Mesendoderm (in vitro differentiated cells): ENCODE measurements around the gene ANO2.

Experiments
- DNase-seq: peaks from one replicate; pipeline ENCODE4 v3.0.0; 2013
- H2AK5ac ChIP-seq: 2 replicates; pipeline ENCODE4 v1.6.1; 2013; ENCODE audit warnings: low read length, inconsistent platforms
- H2BK120ac ChIP-seq: 2 replicates; pipeline ENCODE4 v1.6.1; 2013; ENCODE audit warnings: low read depth, mild to moderate bottlenecking, low read length, moderate library complexity, mixed read lengths
- H2BK15ac ChIP-seq: replicated peaks from 2 replicates; pipeline ENCODE4 v1.6.1; 2013; ENCODE audit warnings: low read depth, mild to moderate bottlenecking, moderate library complexity
- H2BK5ac ChIP-seq: 2 replicates; pipeline ENCODE4 v1.6.1; 2013; ENCODE audit warnings: low read length, inconsistent platforms
- H3K18ac ChIP-seq: 2 replicates; pipeline ENCODE4 v1.6.1; 2013; ENCODE audit warnings: mild to moderate bottlenecking, low read length, mixed read lengths
- H3K23ac ChIP-seq: one replicate; pipeline ENCODE4 v1.6.1; 2013; ENCODE audit warnings: low read length
- H3K27ac ChIP-seq: 2 replicates; pipeline ENCODE4 v1.5.1; 2013; ENCODE audit warnings: low read depth, mild to moderate bottlenecking, inconsistent platforms, low read length, moderate library complexity
- H3K27me3 ChIP-seq: 2 replicates; pipeline ENCODE4 v1.6.1; 2013; ENCODE audit warnings: low read length, control low read depth, mild to moderate bottlenecking, inconsistent platforms; ENCODE audit not compliant: insufficient read depth, poor library complexity
- H3K36me3 ChIP-seq: 2 replicates; pipeline ENCODE4 v1.6.1; 2013; ENCODE audit warnings: low read length, inconsistent platforms; ENCODE audit not compliant: control insufficient read depth, insufficient read depth
- H3K4ac ChIP-seq: one replicate; pipeline ENCODE4 v1.6.1; 2013; ENCODE audit warnings: low read depth, mild to moderate bottlenecking, low read length, moderate library complexity
- H3K4me1 ChIP-seq: 2 replicates; pipeline ENCODE4 v1.6.1; 2013; ENCODE audit warnings: low read depth, low read length, inconsistent platforms; ENCODE audit not compliant: control insufficient read depth
- H3K4me2 ChIP-seq: 2 replicates; pipeline ENCODE4 v1.6.1; 2013; ENCODE audit warnings: low read length
- H3K4me3 ChIP-seq: 2 replicates; pipeline ENCODE4 v1.5.1; 2013; ENCODE audit warnings: mild to moderate bottlenecking, low read length
- H3K56ac ChIP-seq: one replicate; pipeline ENCODE4 v1.6.1; 2013; ENCODE audit warnings: low read length
- H3K79me1 ChIP-seq: 2 replicates; pipeline ENCODE4 v1.6.1; 2013; ENCODE audit warnings: low read length, inconsistent platforms
- H3K79me2 ChIP-seq: 2 replicates; pipeline ENCODE4 v1.6.1; 2013; ENCODE audit warnings: mild to moderate bottlenecking, low read length; ENCODE audit not compliant: control insufficient read depth, insufficient read depth
- H3K9ac ChIP-seq: 2 replicates; pipeline ENCODE4 v1.6.1; 2013; ENCODE audit warnings: low read length, inconsistent platforms
- H4K5ac ChIP-seq: one replicate; pipeline ENCODE4 v1.6.1; 2013; ENCODE audit warnings: low read length
- H4K8ac ChIP-seq: one replicate; pipeline ENCODE4 v1.6.1; 2013; ENCODE audit warnings: low read depth, mild to moderate bottlenecking, control low read depth, low read length, moderate library complexity
- WGBS: extraction: QIAGEN DNeasy Blood & Tissue Kit; methylation state at CpG from one replicate; pipeline ENCODE4 v1.1.7; 2013; ENCODE audit warnings: low lambda C conversion rate, missing lambda C conversion rate; ENCODE audit not compliant: insufficient coverage; ENCODE audit errors: extremely low coverage; 5-methylcytosine and 5-hydroxymethylcytosine counted together

The ANO2 gene

DNA sequence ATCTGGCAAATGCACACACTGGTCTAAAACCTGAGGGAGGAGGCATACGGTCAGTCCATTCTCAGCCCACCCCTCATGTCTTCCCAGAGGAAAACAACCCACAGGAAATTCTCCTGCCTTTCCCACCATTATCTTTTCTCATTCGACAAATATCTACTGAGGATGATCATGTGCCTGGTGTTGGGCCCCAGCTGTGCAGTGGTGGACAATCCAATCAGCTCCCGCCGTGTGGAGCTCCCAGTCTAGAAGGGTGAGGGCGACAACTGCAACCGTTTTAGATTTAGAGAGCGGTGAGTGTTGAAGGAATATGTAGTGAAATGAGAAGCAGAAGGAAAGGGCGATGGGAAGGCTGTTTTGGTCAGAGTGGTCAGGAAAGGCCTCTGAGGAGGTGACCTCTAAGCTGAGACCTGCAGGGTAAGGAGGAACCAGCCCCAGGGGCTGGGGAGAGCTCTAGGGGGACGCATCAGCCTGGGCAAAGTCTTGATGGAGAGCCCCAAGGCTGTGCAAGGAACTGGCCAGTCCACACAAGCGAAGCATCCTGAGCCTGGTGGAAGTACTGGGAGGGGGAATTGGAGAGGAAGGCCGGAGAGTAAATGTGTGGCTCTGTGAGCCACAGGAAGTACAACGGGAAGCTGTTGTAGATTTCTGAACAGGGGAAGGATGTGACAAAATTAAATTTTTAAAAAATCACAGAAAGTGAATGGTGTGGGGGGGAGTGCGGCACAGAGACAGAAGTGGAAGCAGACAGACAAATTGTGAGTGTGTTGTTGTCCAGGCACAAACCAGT, 320.4 kb downstream of the ANO2 start:
- no peaks in the 10 kb centered on the region for H3K79me2 ChIP-seq
- no peaks in the 10 kb centered on the region for H3K27me3 ChIP-seq
- no peaks in the 10 kb centered on the region for H3K79me1 ChIP-seq
- no peak overlapping the region for H2BK120ac ChIP-seq
- H2BK5ac ChIP-seq, result no peak overlapping the region
- no peak overlapping the region for H3K18ac ChIP-seq
- H2BK15ac ChIP-seq, result no peak overlapping the region
- H3K4me3 ChIP-seq, result no peak overlapping the region
- H2AK5ac ChIP-seq, result no peak overlapping the region
- H4K8ac ChIP-seq, result no peak overlapping the region
- H3K4ac ChIP-seq, result no peak overlapping the region
- H3K27ac ChIP-seq, result no peak overlapping the region
- no CpG with 5 or more reads among the region's 13 CpGs for WGBS
- H3K56ac ChIP-seq, result no peak overlapping the region
- no peak for DNase-seq
- no peaks in the 10 kb centered on the region for H3K4me1 ChIP-seq
- H3K4me2 ChIP-seq, result no peak overlapping the region
- no peak overlapping the region for H3K23ac ChIP-seq
- H3K9ac ChIP-seq, result no peak overlapping the region
- no peak overlapping the region for H4K5ac ChIP-seq
- no peaks in the 10 kb centered on the region for H3K36me3 ChIP-seq

DNA sequence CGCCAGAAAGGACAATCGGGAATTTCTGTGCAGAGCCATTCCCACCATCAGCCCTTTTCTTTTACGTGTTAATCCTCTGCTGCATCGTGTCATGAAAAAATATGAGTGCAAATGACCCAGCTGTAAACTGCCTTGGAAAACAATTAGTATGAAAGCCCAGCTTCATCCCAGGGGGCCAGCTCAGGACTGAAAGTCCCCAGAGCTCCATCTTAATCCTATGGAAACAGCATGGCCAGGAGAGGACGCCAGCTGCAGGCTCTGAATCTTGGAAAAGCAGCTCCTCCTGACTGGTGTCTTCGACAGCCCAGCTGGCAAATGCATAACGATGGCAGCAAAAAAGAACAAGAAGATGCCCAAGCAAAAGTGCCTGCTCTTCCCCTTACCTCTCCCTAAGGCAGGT, 321.6 kb downstream of the ANO2 start:
- no peak overlapping the region for H2BK120ac ChIP-seq
- H3K27me3 ChIP-seq, result no peaks in the 10 kb centered on the region
- H2BK5ac ChIP-seq, result no peak overlapping the region
- H3K56ac ChIP-seq, result no peak overlapping the region
- no peak overlapping the region for H2BK15ac ChIP-seq
- no CpG with 5 or more reads among the region's 7 CpGs for WGBS
- no peak overlapping the region for H3K23ac ChIP-seq
- no peak overlapping the region for H2AK5ac ChIP-seq
- H4K5ac ChIP-seq, result no peak overlapping the region
- no peaks in the 10 kb centered on the region for H3K36me3 ChIP-seq
- H3K4ac ChIP-seq, result no peak overlapping the region
- H3K79me1 ChIP-seq, result no peaks in the 10 kb centered on the region
- no peak for DNase-seq
- H3K79me2 ChIP-seq, result no peaks in the 10 kb centered on the region
- H4K8ac ChIP-seq, result no peak overlapping the region
- H3K27ac ChIP-seq, result no peak overlapping the region
- H3K9ac ChIP-seq, result no peak overlapping the region
- no peak overlapping the region for H3K18ac ChIP-seq
- H3K4me1 ChIP-seq, result no peaks in the 10 kb centered on the region
- H3K4me3 ChIP-seq, result no peak overlapping the region
- H3K4me2 ChIP-seq, result no peak overlapping the region

DNA sequence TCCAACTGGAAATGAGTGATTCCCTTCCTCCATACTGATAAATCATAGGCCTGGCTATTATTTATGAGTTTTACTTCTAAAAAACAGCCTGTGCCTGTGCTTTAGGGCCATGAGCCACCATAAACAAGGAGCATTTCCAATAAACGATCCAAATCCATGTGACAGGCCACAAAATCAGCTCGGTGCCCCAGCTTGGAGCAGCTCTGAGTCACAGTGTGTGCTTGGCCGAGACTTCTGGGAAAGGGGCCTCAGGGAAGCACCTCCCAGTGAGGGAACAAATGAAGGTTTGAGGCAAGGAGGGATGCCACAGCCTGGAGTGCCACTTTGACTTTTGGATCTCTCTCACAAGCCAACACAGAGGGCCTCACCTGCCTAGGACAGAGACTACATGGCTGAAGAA, 322.8 kb downstream of the ANO2 start:
- Histone ChIP-seq H3K56ac (no peak overlapping the region), H2BK5ac (no peak overlapping the region), H2BK120ac (no peak overlapping the region), H3K36me3 (no peaks in the 10 kb centered on the region), H3K23ac (no peak overlapping the region), H3K4me2 (no peak overlapping the region), H3K79me2 (no peaks in the 10 kb centered on the region), H3K18ac (no peak overlapping the region), H3K79me1 (no peaks in the 10 kb centered on the region), H4K5ac (no peak overlapping the region), H3K4me3 (no peak overlapping the region), H2AK5ac (no peak overlapping the region), H4K8ac (no peak overlapping the region), H3K4ac (no peak overlapping the region), H3K9ac (no peak overlapping the region), H2BK15ac (no peak overlapping the region), H3K27ac (no peak overlapping the region), H3K27me3 (no peaks in the 10 kb centered on the region), H3K4me1 (no peaks in the 10 kb centered on the region)
- no CpG with 5 or more reads among the region's 3 CpGs for WGBS
- DNase-seq, result no peak

DNA sequence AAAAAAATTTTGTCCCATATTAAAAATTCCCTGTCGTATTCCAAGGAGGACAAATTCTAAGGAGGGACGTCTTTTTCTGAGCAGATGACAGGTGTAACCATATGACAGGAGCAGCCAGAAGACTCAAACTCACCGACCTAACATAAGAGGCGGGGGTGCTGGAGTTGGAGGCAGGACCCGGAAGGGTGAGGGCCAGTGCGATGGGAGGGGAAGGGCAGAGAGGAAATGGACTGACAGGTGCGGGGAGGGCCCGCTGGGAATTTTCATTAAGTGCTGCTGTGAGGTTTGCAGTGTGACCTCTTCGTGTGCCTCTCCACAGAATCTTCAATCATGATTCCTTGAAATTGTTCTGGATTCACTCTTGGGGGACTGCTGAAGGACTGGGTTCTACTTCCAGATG, 323.7 kb downstream of the ANO2 start:
- Histone ChIP-seq H4K5ac (no peak overlapping the region), H3K4me1 (no peaks in the 10 kb centered on the region), H3K79me2 (no peaks in the 10 kb centered on the region), H2BK5ac (no peak overlapping the region), H3K18ac (no peak overlapping the region), H4K8ac (no peak overlapping the region), H3K9ac (no peak overlapping the region), H3K27ac (no peak overlapping the region), H3K36me3 (no peaks in the 10 kb centered on the region), H2BK120ac (no peak overlapping the region), H3K27me3 (no peaks in the 10 kb centered on the region), H3K56ac (no peak overlapping the region), H2BK15ac (no peak overlapping the region), H3K23ac (no peak overlapping the region), H3K79me1 (no peaks in the 10 kb centered on the region), H3K4me3 (no peak overlapping the region), H2AK5ac (no peak overlapping the region), H3K4me2 (no peak overlapping the region), H3K4ac (no peak overlapping the region)
- DNase-seq, result no peak
- WGBS, result no CpG with 5 or more reads among the region's 9 CpGs

DNA sequence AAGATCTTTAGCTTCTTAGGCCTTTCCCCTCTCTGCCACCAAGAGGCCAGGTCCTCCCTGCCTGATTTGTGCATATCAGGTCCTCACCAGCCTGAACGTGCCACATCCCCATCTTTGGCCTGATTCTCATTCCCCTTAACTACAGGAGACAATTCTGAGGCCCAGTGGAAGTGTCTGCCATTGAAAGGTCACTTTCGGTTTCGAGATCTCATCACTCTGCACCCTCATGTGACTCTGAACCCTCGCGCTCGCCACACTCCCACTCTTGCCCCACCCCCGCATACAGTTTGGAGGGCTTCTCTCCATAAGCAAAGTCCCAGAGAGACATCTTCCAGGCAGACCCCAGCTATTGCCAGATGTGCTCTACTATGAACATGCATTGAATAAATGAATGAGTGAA, 324.2 kb downstream of the ANO2 start:
- no peak for DNase-seq
- Histone ChIP-seq H4K5ac (no peak overlapping the region), H4K8ac (no peak overlapping the region), H3K9ac (no peak overlapping the region), H2BK15ac (no peak overlapping the region), H3K79me2 (no peaks in the 10 kb centered on the region), H3K23ac (no peak overlapping the region), H3K27me3 (no peaks in the 10 kb centered on the region), H3K18ac (no peak overlapping the region), H3K36me3 (no peaks in the 10 kb centered on the region), H3K79me1 (no peaks in the 10 kb centered on the region), H3K27ac (no peak overlapping the region), H3K4ac (no peak overlapping the region), H2BK120ac (no peak overlapping the region), H2AK5ac (no peak overlapping the region), H3K56ac (no peak overlapping the region), H3K4me2 (no peak overlapping the region), H3K4me1 (no peaks in the 10 kb centered on the region), H3K4me3 (no peak overlapping the region), H2BK5ac (no peak overlapping the region)
- no CpG with 5 or more reads among the region's 7 CpGs for WGBS

DNA sequence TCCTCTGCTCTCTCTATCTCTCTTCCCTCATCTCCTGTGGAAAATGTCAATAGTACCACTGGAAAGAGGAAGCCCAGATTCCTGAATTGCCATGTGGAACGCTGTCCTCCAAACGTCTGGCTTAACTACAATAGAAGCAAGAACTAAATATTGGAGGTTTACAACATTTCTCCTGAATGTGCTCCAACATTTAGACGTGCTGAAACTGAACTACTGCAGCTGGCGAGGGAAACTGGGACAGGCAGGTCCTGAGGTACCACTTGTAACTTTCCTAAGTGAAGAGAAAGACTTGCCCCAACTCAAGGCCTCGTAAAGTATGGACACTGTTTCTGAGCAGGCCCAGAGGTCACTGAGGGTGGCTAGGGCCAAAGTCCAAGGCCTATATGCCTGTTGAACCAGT, 325.4 kb downstream of the ANO2 start:
- H3K4me1 ChIP-seq, result no peaks in the 10 kb centered on the region
- H3K18ac ChIP-seq, result no peak overlapping the region
- H3K79me1 ChIP-seq, result no peaks in the 10 kb centered on the region
- no peak overlapping the region for H2BK120ac ChIP-seq
- WGBS, result no CpG with 5 or more reads among the region's 5 CpGs
- no peak overlapping the region for H3K9ac ChIP-seq
- no peak overlapping the region for H3K23ac ChIP-seq
- no peak overlapping the region for H3K27ac ChIP-seq
- no peak overlapping the region for H3K56ac ChIP-seq
- H3K79me2 ChIP-seq, result no peaks in the 10 kb centered on the region
- H2BK15ac ChIP-seq, result no peak overlapping the region
- no peak for DNase-seq
- H3K4me2 ChIP-seq, result no peak overlapping the region
- H4K5ac ChIP-seq, result no peak overlapping the region
- H4K8ac ChIP-seq, result no peak overlapping the region
- no peaks in the 10 kb centered on the region for H3K36me3 ChIP-seq
- H3K4ac ChIP-seq, result no peak overlapping the region
- no peaks in the 10 kb centered on the region for H3K27me3 ChIP-seq
- no peak overlapping the region for H2BK5ac ChIP-seq
- H2AK5ac ChIP-seq, result no peak overlapping the region
- no peak overlapping the region for H3K4me3 ChIP-seq
